Measurements from ENCODE around the gene TMTC1. TPM values are rescaled to one million over a fixed set of nuclear protein-coding genes. Genes with fewer than 3 reads are reported as not detected.
"Not testable (repeated sequence)": the region's sequence is repeated elsewhere in the genome, so short reads cannot be mapped to it uniquely, and the experiment has no call there.

TMTC1 gene
- total RNA-seq, 1 experiment from 2014 or later, result 0.17 TPM

- no peak overlapping the region for H3K4me3 Mint-ChIP-seq (ENCODE audit: low read depth, unreplicated experiment)
- intact Hi-C loops (cut with micrococcal nuclease; ENCODE audit: unreplicated experiment), result no loop called here
- no peak overlapping the region for H3K27ac Mint-ChIP-seq (ENCODE audit: unreplicated experiment)
- H3K9me3 Mint-ChIP-seq (ENCODE audit: low read depth, unreplicated experiment), result peaks cover 2% of the 10 kb centered on the region
- TF ChIP-seq CTCF (IDR thresholded peaks at IDR 0.05; ENCODE audit: unreplicated experiment), result no peak
- H3K4me1 Mint-ChIP-seq (ENCODE audit: low read depth, unreplicated experiment), result no peaks in the 10 kb centered on the region
- CTCF ChIA-PET, result no interaction called here
- DNase-seq, result no peak
- peaks cover 13% of the 10 kb centered on the region for H3K27me3 Mint-ChIP-seq (ENCODE audit: unreplicated experiment)
- no peaks in the 10 kb centered on the region for H3K36me3 Mint-ChIP-seq (ENCODE audit: insufficient read depth, unreplicated experiment)
- no TSS peak for BruUV-seq (replicated peaks)
These were observed 33.4 kb upstream of the TMTC1 start for GRCh38 chr12:29816874-29817725.

DNA sequence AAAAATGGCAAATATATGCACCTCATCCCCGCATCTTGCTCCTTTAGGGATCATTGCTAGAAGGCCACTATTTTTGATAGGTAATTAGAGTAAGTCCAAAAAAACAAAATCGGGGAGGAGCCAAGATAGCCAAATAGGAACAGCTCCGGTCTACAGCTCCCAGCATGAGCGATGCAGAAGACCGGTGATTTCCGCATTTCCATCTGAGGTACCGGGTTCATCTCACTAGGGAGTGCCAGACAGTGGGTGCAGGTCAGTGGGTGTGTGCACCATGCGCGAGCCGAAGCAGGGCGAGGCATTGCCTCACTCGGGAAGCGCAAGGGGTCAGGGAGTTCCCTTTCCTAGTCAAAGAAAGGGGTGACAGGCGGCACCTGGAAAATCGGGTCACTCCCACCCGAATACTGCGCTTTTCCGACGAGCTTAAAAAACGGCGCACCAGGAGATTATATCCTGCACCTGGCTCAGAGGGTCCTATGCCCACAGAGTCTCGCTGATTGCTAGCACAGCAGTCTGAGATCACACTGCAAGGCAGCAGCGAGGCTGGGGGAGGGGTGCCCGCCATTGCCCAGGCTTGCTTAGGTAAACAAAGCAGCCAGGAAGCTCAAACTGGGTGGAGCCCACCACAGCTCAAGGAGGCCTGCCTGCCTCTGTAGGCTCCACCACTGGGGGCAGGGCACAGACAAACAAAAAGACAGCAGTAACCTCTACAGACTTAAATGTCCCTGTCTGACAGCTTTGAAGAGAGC, 26.0 kb upstream of the TMTC1 start:
- H3K9me3 Mint-ChIP-seq (ENCODE audit: low read depth, unreplicated experiment); H3K36me3 Mint-ChIP-seq (ENCODE audit: insufficient read depth, unreplicated experiment); H3K4me1 Mint-ChIP-seq (ENCODE audit: low read depth, unreplicated experiment); DNase-seq; H3K27ac Mint-ChIP-seq (ENCODE audit: unreplicated experiment); intact Hi-C loops (cut with micrococcal nuclease; ENCODE audit: unreplicated experiment); CTCF ChIA-PET; H3K4me3 Mint-ChIP-seq (ENCODE audit: low read depth, unreplicated experiment); H3K27me3 Mint-ChIP-seq (ENCODE audit: unreplicated experiment); BruUV-seq (replicated peaks): not testable (repeated sequence)

DNA sequence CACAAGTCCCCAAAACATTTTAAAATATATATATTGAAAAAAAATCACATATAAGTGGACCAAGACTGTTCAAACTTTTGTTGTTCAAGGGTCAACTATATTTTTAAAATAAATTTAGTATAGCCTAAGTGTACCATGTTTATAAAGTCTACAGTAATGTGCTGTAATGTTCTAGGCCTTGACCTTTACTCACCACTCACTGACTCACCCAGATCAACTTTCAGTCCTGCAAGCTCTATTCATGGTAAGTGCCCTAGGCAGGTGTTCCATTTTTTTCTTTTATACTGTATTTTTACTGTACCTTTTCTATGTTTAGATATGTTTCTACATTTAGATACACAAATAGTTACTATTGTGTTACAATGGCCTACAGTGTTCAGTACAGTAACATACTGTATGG, 23.4 kb upstream of the TMTC1 start:
- Mint-ChIP-seq H3K27me3 (ENCODE audit: unreplicated experiment) (no peaks in the 10 kb centered on the region), H3K27ac (ENCODE audit: unreplicated experiment) (no peak overlapping the region), H3K4me3 (ENCODE audit: low read depth, unreplicated experiment) (no peak overlapping the region), H3K36me3 (ENCODE audit: insufficient read depth, unreplicated experiment) (no peaks in the 10 kb centered on the region), H3K4me1 (ENCODE audit: low read depth, unreplicated experiment) (no peaks in the 10 kb centered on the region), H3K9me3 (ENCODE audit: low read depth, unreplicated experiment) (peaks cover 3% of the 10 kb centered on the region)
- no peak for TF ChIP-seq CTCF (IDR thresholded peaks at IDR 0.05; ENCODE audit: unreplicated experiment)
- CTCF ChIA-PET, result no interaction called here
- intact Hi-C loops (cut with micrococcal nuclease; ENCODE audit: unreplicated experiment), result no loop called here
- BruUV-seq (replicated peaks), result no TSS peak
- DNase-seq, result no peak

DNA sequence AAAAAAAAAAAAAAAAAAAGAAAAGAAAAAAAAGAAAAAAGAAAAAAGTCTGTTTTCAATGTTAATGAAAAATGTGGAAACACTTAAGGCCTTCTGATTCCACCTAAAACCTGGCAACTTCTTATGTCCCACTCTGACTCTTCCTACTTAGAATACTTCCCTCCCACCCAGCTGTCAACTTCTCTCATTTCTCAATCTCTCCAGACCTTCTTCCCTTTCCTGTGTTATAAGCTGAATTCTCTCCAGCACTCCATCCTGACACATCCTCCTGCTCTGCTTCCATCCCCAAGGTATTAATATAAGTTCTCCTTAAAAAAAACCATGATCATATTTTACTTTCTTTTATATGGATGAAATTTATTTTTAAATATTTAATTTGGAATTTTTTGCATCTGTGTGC, 20.3 kb upstream of the TMTC1 start:
- H3K27me3 Mint-ChIP-seq (ENCODE audit: unreplicated experiment), result peaks cover 13% of the 10 kb centered on the region
- CTCF ChIA-PET, result interaction anchor here (0.6 kb wide), 1 partner anchor 39 kb away, joined by 3 read pairs; no protein-coding TSS in a partner anchor
- no TSS peak for BruUV-seq (replicated peaks)
- no peaks in the 10 kb centered on the region for H3K4me1 Mint-ChIP-seq (ENCODE audit: low read depth, unreplicated experiment)
- H3K9me3 Mint-ChIP-seq (ENCODE audit: low read depth, unreplicated experiment), result no peaks in the 10 kb centered on the region
- H3K27ac Mint-ChIP-seq (ENCODE audit: unreplicated experiment), result no peak overlapping the region
- no peak overlapping the region for H3K4me3 Mint-ChIP-seq (ENCODE audit: low read depth, unreplicated experiment)
- intact Hi-C loops (cut with micrococcal nuclease; ENCODE audit: unreplicated experiment), result no loop called here
- no peaks in the 10 kb centered on the region for H3K36me3 Mint-ChIP-seq (ENCODE audit: insufficient read depth, unreplicated experiment)
- DNase-seq, result no peak
- no peak for TF ChIP-seq CTCF (IDR thresholded peaks at IDR 0.05; ENCODE audit: unreplicated experiment)

Data from Calu3 (cell line).